ENCODE data around the gene NDRG3. TPM values are rescaled to one million over a fixed set of nuclear protein-coding genes. Genes with fewer than 3 reads are reported as not detected.

The NDRG3 gene
- total and polyA plus RNA-seq, 2 of the 8 experiments (the other 6 are each of a cell fraction or from before 2014, with no cell fraction given), result 25.7 to 32.3 TPM

- H3K27ac ChIP-seq (ENCODE audit: low read depth, low read length), result peak overlapping the region; percentile 89
- H3K4me3 ChIP-seq (ENCODE audit: extremely low read depth in 1 of 4, insufficient read depth in 2 of 4, low read depth in 3 of 4, low read length in 4 of 4), result peak overlapping the region; percentile 64 to 93 (median 85)
- H2BK20ac ChIP-seq (ENCODE audit: low read length), result no peak overlapping the region
- ChIA-PET POLR2A (ENCODE audit: partially characterized antibody) (interaction anchor here (0.9 to 2.6 kb wide), 5 partner anchors 9 to 114 kb away, joined by 3 to 15 read pairs (median 5); partner anchors contain the start of gene NDRG3), CTCF (ENCODE audit: partially characterized antibody) (interaction anchor here (0.6 to 2.8 kb wide), 17 partner anchors 9 to 178 kb away, joined by 3 to 22 read pairs (median 5); partner anchors contain the start of gene NDRG3)
- peak overlapping the region; percentile 68; the same call in 1 of the 2 replicates for H2BK12ac ChIP-seq (ENCODE audit: low read depth, low read length)
- peaks cover 8% of the 10 kb centered on the region for H3K23me2 ChIP-seq (ENCODE audit: low read depth, low read length)
- peak overlapping the region; percentile 73 for H4K5ac ChIP-seq (ENCODE audit: insufficient read length, low read depth, low read length)
- 12% methylated on average over 16 of the region's 28 CpGs; no CpG with 5 or more reads in 1 of the 2 experiments for WGBS, 2 experiments (ENCODE audit: extremely low coverage in 1 of 2, insufficient coverage in 1 of 2, insufficient read length in 1 of 2, insufficient replicate concordance in 2 of 2, low coverage in 1 of 2, low lambda C conversion rate in 2 of 2, missing lambda C conversion rate in 1 of 2)
- H3K4ac ChIP-seq (replicated peaks; ENCODE audit: insufficient read length, low read depth, low read length), result peak overlapping the region; percentile 46
- H3K79me2 ChIP-seq (ENCODE audit: control insufficient read depth in 1 of 2, insufficient read depth in 2 of 2, low read length in 2 of 2), result peaks cover 0 to 6% of the 10 kb centered on the region in 2 experiments; a peak in 1 of 4 replicates
- FAIRE-seq (no peak), DNase-seq (ENCODE audit: low read depth in 1 of 2, low spot score in 2 of 2) (no peak)
- no peak overlapping the region for H2BK120ac ChIP-seq (replicated peaks; ENCODE audit: low read depth, low read length)
- no peaks in the 10 kb centered on the region for H4K20me1 ChIP-seq (replicated peaks in 1 of 2; ENCODE audit: control insufficient read depth in 1 of 2, insufficient read depth in 2 of 2, low read length in 2 of 2)
- H4K91ac ChIP-seq (replicated peaks; ENCODE audit: insufficient read length, low read length), result no peak overlapping the region
- peak overlapping the region; percentile 54 for H2AFZ ChIP-seq (ENCODE audit: low read length)
- peak overlapping the region; percentile 63 to 92 (median 89) for H3K9ac ChIP-seq (replicated peaks in 1 of 4; ENCODE audit: extremely low read depth in 1 of 4, low read depth in 3 of 4, low read length in 3 of 4)
- H3K27me3 ChIP-seq (replicated peaks in 1 of 4; ENCODE audit: control insufficient read depth in 3 of 4, extremely low read depth in 1 of 4, insufficient read depth in 3 of 4, low read length in 3 of 4), result no peaks in the 10 kb centered on the region
- no peak overlapping the region for H2BK15ac ChIP-seq (ENCODE audit: low read length)
- H3K14ac ChIP-seq (ENCODE audit: insufficient read length), result no peak overlapping the region
- H3K9me3 ChIP-seq (ENCODE audit: insufficient read depth in 2 of 2, low read depth in 1 of 2, low read length in 1 of 2), result no peaks in the 10 kb centered on the region; a peak in 1 of 4 replicates
- peak overlapping the region; percentile 84 for H3K18ac ChIP-seq (ENCODE audit: extremely low read depth, low read length)
- peak overlapping the region; percentile 86 for H2BK5ac ChIP-seq (ENCODE audit: low read depth, low read length)
- no peak overlapping the region for H2AK5ac ChIP-seq (ENCODE audit: low read depth, low read length)
- peaks cover 0 to 7% (median 0%) of the 10 kb centered on the region in 4 experiments; a peak in 2 of 7 replicates for H3K4me1 ChIP-seq (replicated peaks in 1 of 4; ENCODE audit: control insufficient read depth in 3 of 4, insufficient read depth in 4 of 4, low read length in 3 of 4)
- peaks cover 7% of the 10 kb centered on the region; the same call in 1 of the 2 replicates for H3K79me1 ChIP-seq (ENCODE audit: low read depth, low read length)
- H3K56ac ChIP-seq (replicated peaks; ENCODE audit: insufficient read length, low read depth, low read length), result peak overlapping the region; percentile 90
- peak overlapping the region; percentile 78 to 99 for H3K4me2 ChIP-seq (ENCODE audit: insufficient read depth in 1 of 2, low read depth in 2 of 2, low read length in 2 of 2)
- TF ChIP-seq NRF1 (IDR thresholded peaks at IDR 0.05; ENCODE audit: low read depth, low read length) (no peak), RXRA (IDR thresholded peaks at IDR 0.05; ENCODE audit: insufficient read depth, low read depth, low read length) (no peak), KDM5A (IDR thresholded peaks at IDR 0.05; ENCODE audit: low read length) (no peak), CHD1 (IDR thresholded peaks at IDR 0.05; ENCODE audit: low read depth, low read length) (no peak), NANOG (IDR thresholded peaks at IDR 0.05; ENCODE audit: insufficient read depth, low read depth, low read length, poor library complexity, severe bottlenecking) (no peak), TCF12 (IDR thresholded peaks at IDR 0.05; ENCODE audit: low read depth, low read length) (no peak), ATF2 (IDR thresholded peaks at IDR 0.05; ENCODE audit: low read length) (no peak), SAP30 (IDR thresholded peaks at IDR 0.05; ENCODE audit: insufficient read depth, insufficient replicate concordance, low read length) (no peak), CBX5 (IDR thresholded peaks at IDR 0.05; ENCODE audit: low read depth, low read length) (no peak), SP4 (IDR thresholded peaks at IDR 0.05; ENCODE audit: low read length) (no peak)
- TF ChIP-seq, protein P1, sequence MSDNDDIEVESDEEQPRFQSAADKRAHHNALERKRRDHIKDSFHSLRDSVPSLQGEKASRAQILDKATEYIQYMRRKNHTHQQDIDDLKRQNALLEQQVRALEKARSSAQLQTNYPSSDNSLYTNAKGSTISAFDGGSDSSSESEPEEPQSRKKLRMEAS (IDR thresholded peaks at IDR 0.05), result no peak
- no peak overlapping the region for H3K23ac ChIP-seq (ENCODE audit: insufficient read length)
- H3K36me3 ChIP-seq (ENCODE audit: control insufficient read depth in 2 of 4, insufficient read depth in 4 of 4, low read length in 3 of 4), result peaks cover 3 to 22% (median 7%) of the 10 kb centered on the region in 4 experiments; a peak in 5 of 8 replicates
- H4K8ac ChIP-seq (ENCODE audit: extremely low read depth, insufficient read depth, low read length), result peak overlapping the region; percentile 95
These were observed 27.3 kb upstream of the NDRG3 start for GRCh38 chr20:36773107-36773596.

Data from H1 (cell line).